Activated T-cell treated with anti-CD3 and anti-CD28 coated beads for 4 hours (primary cell): ENCODE results near the gene ERCC1.

ENCODE experiments used
- DNase-seq: peaks from one replicate; pipeline ENCODE4 v3.0.0-alpha.2; 2020

The ERCC1 gene

DNA sequence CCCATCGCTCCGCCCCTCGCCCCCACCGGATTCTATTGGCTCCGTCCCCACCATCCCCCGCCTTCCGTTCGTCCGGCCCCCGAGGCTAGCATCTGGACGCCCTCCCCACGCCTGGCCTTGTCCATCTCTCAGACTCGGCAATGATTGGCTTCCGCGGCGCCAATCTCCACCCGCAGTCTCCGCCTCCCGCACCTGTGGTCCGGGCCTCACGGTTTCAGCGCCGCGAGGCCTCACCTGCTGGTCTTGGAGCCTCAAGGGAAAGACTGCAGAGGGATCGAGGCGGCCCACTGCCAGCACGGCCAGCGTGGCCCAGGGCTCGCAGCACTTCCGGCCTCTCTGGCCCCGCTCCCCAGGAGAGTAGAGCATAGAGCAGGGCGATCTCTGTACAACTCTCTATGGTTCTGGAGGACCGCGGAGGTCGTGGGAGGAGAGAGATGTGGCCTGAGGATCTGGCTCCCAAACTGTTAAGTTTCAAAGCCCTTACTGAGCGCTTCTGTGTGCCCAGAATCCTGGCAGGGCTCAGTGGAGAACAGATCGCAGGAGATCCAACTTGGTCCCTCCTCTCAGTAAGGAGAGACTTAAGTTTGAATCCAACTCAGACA lies at the start of gene ERCC1:
Gene ERCC1 (minus strand): TSS at position 329 of the 602 bp plus-strand sequence. CDS start 543 bp downstream, outside the sequence.
- no peak for DNase-seq

DNA sequence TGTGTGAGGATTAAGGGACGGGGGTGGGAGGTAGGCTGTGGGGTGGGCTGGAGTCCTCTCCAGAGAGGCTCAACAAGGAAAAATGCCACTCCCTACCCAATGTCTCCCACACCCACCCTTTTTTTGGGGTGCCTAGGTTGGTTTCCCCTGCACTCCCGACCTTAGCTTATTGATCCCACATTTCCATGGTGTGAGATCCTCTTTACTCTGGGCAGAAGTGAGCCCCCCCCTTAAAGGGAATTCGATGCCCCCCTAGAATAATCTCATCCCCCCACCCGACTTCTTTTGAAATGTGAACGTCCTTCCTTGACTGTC lies 49.6 kb upstream of the ERCC1 start:
- no peak for DNase-seq

DNA sequence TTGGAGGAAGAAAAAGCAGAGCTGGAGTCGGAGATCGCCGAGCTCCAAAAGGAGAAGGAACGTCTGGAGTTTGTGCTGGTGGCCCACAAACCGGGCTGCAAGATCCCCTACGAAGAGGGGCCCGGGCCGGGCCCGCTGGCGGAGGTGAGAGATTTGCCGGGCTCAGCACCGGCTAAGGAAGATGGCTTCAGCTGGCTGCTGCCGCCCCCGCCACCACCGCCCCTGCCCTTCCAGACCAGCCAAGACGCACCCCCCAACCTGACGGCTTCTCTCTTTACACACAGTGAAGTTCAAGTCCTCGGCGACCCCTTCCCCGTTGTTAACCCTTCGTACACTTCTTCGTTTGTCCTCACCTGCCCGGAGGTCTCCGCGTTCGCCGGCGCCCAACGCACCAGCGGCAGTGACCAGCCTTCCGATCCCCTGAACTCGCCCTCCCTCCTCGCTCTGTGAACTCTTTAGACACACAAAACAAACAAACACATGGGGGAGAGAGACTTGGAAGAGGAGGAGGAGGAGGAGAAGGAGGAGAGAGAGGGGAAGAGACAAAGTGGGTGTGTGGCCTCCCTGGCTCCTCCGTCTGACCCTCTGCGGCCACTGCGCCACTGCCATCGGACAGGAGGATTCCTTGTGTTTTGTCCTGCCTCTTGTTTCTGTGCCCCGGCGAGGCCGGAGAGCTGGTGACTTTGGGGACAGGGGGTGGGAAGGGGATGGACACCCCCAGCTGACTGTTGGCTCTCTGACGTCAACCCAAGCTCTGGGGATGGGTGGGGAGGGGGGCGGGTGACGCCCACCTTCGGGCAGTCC lies 49.0 kb upstream of the ERCC1 start:
- DNase-seq, result no peak

DNA sequence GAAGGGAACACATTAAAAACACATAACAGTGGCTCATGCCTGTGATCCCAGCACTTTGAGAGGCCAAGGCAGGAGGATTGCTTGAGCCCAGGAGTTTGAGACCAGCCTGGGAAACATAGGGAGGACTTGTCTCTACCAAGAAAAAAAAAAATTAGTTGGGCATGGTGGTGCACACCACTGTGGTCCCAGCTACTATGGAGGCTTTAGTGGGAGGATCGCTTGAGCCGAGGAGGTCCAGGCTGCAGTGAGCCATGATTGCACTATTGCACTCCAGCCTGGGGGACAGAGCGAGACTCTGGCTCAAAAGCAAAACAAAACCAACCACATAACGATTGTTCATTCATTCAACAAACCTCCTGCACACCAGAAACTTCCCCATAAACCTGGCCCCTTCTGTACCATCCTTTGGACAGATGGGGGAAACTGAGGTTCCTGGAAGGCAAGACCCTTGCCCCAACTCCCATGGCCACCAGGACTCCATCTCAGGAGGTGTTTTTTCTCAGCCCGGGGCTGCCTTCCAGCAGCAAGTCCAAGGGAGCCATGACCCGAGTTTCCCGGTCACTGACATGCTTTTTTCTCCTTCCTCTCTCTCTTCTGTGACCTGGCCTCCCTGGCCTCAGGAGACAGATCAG lies 48.3 kb upstream of the ERCC1 start:
- no peak for DNase-seq

DNA sequence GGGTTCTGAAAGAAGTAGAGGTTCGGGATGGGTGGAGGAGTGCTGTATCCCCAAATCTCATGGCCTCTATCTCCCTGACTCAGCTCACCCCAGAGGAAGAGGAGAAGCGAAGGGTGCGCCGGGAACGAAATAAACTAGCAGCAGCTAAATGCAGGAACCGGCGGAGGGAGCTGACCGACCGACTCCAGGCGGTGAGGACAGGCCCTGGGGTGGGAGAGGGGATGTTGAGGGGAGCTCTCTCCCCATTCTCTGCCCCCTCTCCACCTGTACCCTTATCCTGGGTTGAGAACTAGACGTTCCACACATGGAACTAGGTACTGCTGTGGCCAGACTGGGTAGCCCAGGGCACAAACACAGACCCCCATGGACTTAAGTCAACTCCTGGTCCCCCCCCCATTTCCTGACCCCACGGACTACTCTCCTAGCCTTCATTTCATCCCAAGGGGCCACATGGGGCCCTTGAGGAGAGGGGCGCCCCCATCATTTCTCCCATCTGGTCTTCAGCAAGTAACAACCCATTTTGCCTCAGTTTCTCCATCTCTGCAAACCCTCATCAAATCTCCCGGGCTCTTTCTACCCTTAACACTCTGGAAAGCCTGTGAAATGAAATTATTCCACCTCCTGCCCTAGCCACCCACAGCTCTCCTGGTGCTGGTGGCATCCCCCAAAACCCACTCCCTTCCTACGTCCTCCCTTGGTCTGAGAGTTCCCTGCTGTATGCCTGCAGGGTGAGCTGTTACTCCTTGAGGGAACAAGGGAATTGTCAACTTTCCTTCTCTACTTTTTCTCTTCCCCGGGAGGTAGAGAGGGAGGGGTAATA lies 47.6 kb upstream of the ERCC1 start:
- DNase-seq, result no peak

DNA sequence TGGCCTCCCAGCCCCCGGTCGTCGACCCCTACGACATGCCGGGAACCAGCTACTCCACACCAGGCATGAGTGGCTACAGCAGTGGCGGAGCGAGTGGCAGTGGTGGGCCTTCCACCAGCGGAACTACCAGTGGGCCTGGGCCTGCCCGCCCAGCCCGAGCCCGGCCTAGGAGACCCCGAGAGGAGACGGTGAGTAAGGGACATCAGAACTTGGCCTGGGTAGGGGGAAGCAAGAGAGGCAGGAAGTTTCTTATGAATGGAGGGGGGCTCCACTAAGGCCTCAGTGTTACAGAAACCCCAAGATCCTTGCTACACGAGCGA lies 47.0 kb upstream of the ERCC1 start:
- DNase-seq, result no peak

DNA sequence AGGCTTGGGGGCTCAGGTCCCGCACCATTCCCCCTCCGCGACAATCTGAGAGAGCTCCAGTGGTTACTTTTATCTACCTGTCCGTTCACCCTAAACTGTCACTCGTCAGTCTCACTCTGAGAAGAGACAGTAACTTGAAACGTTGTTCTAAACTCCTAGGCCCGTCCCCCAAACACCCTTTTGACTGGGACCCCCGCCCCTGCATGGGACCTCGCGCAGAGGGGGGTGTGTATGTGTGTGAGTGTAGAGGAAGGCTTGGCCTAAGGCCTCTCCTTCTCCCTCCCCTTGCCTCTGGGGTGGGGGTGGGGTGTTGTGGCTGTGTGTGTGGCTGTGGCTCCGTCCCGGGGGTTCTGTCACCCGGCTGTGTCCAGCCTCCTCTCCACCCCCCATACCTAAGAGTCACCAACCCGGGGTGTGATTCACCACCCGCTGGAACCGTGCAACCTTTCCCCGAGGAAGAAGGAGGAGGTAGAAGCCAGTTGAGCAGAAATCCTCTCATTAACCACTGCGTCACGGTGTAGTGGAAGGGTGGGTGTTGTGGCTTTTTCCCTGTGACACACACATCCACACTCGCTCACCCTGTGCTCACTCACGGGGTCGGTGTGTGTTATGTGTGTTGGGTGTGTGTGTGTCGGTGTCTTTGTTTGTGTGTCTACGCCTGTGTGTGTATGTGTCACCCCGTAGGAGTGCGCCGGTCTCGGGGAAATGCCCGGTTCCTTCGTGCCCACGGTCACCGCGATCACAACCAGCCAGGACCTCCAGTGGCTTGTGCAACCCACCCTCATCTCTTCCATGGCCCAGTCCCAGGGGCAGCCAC lies 46.4 kb upstream of the ERCC1 start:
- DNase-seq, result no peak

DNA sequence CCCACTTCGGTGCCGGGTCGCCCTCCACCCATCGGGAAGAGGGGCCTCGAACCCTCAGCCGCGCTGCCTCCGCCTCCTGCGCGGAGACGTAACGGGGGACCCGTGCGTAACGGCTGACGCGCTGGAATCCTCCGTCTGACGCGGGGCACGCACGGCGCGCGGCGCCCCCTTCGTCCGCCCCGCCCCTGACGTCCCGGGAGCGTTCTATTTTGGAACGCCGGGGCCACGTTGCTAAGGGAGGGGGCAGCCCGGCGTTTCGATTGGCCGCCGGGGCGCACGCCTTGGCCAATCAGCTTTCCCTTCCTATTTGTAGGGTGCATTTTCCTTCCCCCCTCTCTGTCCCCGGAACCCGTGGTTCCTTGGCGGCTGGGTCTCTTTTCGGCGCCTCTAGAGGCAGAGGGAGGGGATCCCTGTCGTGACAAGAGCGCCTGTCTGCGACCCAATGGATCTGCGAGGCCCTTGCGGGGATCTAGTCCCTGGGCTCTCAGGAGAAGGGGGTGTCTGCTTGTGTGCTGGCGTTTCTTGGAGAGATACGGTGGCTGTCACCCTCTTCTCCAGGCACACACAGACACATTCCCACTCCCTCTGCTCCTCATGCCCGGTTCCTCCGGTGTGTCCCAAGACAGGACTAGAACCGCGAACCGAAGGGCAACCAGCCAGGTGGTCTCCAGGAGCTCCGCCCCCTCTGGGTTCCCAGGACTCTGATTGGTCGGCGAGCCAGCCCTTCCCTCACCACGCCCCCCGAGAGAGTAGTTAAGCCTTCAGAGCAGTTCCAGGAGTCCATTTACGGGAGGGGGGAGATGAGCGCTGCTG lies 45.6 kb upstream of the ERCC1 start:
- peak; percentile 89 for DNase-seq

DNA sequence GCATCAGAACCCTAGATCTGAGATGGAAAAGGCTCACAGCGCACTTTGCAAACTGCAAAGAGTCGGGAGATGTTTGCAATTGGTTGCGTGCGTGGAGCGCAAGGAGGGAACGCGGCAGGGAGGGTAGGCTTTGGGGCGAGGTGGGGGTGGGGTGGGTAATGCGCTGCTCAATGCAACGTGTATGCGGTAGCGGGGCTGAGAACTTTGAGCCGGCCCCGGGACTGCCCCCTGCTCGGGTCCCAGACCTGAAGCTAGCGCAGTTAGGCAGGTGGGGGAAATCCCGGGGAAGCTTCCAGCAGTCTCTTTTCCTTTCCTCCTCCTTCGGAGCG lies 45.0 kb upstream of the ERCC1 start:
- DNase-seq, result no peak

DNA sequence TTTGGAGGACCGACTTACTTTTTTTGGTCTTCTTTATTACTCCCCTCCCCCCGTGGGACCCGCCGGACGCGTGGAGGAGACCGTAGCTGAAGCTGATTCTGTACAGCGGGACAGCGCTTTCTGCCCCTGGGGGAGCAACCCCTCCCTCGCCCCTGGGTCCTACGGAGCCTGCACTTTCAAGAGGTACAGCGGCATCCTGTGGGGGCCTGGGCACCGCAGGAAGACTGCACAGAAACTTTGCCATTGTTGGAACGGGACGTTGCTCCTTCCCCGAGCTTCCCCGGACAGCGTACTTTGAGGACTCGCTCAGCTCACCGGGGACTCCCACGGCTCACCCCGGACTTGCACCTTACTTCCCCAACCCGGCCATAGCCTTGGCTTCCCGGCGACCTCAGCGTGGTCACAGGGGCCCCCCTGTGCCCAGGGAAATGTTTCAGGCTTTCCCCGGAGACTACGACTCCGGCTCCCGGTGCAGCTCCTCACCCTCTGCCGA lies 44.5 kb upstream of the ERCC1 start:
- no peak for DNase-seq

DNA sequence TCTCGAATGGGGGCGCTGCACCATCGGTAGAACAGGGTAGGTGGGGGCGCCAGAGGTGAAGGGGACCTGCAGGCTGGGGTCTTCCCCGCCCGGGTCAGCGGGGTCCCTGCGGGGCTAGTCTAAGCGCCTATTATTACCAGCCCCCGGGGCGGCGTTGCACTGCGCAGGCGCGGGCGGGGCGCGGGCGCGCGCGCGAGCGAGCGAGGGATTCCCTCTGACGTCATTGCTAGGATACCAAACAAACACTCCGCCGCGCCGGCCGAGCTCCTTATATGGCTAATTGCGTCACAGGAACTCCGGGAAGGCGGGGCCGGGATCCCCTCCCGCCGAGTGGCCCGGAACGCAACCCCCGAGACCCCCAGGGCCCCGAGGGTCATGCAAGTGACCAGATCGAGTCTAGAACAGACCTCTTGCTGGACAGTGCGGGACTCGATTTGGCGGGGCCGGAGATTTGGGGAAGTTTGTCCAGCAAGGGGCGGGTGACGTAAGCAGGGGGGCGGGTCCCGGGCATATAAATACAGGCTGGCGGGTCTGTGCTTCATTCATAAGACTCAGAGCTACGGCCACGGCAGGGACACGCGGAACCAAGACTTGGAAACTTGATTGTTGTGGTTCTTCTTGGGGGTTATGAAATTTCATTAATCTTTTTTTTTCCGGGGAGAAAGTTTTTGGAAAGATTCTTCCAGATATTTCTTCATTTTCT lies 43.9 kb upstream of the ERCC1 start, which contains the start of gene FOSB:
Gene FOSB (plus strand): TSS at position 541 of the 703 bp plus-strand sequence. CDS start 591 bp downstream, outside the sequence.
- DNase-seq, result peak; percentile 91

DNA sequence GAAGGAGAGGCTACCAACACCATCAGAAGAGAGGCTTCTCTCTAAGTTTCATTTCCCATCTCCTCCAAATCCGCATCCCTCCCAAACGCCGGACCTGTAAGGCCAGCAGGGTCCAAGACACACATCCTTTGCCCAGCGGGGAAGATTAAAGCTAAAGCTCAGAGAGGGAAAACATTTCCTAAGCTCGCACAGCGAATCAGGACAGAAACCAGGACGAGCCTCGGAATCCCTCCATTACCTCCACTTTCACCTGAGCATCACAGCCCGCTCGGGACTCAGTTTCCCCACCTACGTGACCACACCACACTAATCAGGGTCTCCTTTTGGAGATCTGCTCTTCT lies 43.4 kb upstream of the ERCC1 start:
- DNase-seq, result no peak

DNA sequence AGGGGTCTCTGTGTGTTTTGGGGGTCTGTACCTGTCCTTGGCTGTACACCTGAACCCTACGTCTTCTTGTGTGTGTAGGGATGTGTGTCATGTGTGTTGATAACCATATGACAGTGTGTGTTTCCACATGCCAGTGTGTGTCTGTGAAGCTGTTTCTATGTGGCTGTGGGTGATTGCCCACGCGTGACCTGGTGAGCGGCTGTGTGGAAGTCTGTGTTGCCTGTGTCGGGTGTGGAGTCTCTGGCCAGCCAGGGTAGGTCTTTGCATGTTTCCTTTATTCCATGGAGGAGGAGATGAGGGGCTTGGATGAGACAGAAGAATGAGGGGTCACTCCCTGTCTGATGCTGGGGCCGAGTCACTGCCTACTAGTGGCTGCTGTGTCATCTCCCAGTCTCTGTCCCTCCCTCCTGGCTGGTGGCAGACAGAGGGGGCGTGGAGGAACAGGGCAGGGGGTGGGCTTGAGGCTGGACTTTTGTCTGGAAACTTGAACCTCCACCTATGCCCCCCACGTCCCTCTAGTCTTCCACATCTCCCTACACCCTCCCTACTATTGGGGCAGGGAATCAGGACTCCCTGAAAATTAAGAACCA lies 41.2 kb upstream of the ERCC1 start:
- DNase-seq, result no peak

DNA sequence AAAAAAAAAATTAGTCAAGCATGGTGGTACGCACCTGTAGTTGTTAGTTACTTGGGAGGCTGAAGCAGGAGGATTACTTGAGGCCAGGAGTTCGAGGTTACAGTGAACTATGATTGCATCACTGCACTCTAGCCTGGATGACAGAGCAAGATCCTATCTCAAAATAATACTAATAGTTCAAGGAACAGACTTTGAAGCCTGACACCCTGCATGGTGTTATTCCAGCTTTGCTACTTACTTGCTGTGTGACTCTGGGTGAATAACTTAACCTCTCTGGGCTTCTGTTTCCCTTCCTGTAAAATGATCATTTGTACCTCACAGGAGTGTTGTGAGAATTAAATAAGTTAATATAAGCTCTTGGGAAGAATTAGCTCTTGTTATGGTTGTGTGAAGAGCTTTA lies 40.6 kb upstream of the ERCC1 start:
- DNase-seq, result no peak

DNA sequence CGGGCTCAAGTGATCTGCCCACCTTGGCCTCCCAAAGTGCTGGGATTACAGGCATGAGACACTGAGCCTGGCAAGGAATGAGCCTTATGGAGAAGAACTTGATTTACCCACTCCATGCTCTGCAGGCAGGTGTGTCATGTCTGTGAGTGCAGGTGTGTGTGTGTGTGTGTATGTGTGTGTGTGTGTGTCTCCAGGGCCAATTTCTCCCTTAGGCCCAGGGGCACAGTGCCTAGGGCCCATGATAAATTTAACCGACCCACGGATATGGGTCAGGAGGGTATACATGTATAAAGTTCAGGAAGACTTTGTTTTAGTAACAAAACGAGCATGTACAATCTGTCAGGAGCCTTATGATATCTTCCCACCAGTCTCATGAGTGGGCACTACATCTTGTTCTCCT lies 39.5 kb upstream of the ERCC1 start:
- no peak for DNase-seq

DNA sequence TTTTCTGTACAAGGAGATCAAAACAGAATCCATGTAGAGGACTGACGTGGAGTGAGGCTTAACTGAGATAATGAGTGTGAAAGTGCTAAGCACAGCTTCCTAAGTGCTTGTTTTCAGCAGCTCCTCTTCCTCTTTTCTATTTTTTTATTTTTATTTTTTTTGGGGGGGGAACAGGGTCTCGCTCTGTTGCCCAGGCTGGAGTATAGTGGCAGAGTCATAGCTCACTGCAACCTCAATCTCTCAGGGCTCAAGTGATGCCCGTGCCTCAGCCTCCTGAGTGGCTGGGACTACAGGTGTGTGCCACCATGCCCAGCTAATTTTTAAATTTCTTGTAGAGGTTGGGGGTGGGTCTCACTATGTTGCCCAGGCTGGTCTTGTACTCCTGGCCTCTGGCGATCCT lies 38.5 kb upstream of the ERCC1 start:
- DNase-seq, result no peak

DNA sequence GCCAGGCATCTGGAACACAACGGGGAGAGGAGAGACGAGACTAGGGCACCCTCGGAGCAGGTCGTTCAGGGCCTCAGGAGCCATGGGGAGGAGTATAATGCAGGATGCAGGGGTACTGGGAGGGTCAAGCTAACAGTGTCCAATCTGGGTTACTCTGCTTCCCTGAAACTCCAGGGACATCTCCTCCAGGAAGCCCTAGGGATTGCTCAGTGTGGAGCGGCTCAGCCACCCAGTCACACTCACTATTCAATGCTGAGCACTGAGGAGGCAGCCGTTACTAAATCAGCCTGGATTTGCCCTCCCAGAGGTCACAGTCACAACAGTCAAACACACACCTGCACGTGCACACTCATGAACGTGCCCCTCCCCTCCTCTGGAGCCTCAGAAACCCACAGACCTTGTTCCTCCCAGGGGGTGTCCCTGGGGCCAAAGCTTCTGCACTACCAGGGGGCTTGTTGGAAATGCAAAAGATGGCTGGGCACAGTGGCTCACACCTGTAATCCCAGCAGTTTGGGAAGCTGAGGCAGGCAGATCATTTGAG lies 37.2 kb upstream of the ERCC1 start:
- no peak for DNase-seq

DNA sequence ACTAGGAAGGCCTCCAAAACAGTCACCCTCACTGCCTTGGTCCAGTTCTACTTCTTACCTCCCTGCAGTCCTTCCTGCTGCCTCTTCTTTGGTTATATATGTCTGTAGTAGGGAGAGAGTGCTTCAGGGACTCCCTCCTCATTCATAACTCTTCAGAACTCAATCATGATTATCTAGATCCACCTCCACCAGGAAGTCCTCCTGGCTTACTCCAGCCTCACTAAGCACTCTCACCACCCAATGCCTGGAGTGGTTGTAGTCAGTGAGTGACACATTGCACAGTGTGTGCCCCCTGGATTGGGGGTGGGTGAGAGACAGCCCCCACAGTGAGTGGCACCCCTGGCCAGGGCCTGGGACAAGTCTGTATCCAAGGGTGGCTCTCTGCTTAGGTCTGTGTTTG lies 34.1 kb upstream of the ERCC1 start:
- DNase-seq, result no peak

DNA sequence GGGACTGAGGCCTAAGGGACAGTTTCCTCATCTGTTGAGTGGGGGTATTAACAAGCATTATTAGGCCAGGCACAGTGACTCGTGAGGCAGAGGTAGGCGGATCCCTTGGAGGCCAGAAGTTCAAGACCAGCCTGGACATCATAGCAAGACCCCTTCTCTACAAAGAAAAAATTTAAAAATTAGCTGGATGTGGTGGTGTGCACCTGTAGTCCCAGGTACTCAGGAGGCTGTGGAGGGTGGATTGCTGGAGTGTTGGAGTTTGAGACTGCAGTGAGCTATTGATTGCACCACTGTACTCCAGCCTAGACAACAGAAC lies 32.7 kb upstream of the ERCC1 start:
- DNase-seq, result no peak

DNA sequence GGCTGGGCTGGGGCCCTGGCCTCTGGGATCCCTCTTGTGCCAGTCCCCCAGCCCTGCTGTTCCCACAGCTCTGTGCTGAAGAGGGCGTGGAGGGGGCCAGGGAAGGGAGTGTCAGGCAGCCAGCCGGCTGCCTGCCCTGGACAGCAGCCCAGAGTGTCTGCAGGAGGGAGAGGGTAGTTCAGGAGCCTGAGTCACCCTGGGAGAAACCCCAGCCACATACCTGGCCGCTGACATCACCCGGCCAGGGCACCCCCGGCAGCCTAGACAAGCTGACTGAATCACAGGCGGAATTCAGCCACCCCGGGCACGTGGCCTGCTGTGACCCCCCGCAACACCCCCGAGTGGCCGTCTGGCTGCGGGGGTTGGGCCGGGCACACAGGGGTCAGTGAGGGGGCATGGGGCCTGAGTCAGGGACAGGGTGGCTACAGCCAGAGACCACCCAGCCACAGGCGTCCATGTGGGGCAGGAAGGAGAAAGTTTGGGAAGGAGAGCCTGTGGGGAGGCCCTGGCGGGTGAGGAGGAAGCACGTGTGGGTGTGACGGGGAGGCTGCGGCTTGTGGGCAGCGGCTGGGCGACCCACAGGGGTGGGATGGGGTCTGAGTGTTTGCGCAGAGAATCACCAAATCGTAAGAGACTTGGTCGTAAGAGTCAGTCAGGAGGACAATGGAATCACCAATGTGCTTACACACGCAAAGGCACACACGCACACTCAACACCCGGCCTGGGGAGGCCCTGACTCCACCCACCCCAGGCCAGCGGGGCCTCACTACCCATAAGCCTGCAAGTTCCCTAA lies 32.2 kb upstream of the ERCC1 start:
- DNase-seq, result no peak
